ENCODE data around the gene ERGIC1.
"Not testable (repeated sequence)": the region's sequence is repeated elsewhere in the genome, so short reads cannot be mapped to it uniquely, and the experiment has no call there.

Gene ERGIC1

GRCh38 chr5:172801179-172801671, 32.8 kb upstream of the ERGIC1 start:
- DNase-seq, result no peak

- no peak for DNase-seq
These were observed 31.9 kb upstream of the ERGIC1 start for GRCh38 chr5:172802112-172802511.

- no peak for DNase-seq
These were observed 31.4 kb upstream of the ERGIC1 start for GRCh38 chr5:172802567-172803176.

GRCh38 chr5:172805018-172805683, 28.9 kb upstream of the ERGIC1 start:
- no peak for DNase-seq

GRCh38 chr5:172805736-172806255, 28.3 kb upstream of the ERGIC1 start:
- no peak for DNase-seq

GRCh38 chr5:172806897-172807672, 27.0 kb upstream of the ERGIC1 start:
- DNase-seq, result no peak

- DNase-seq, result no peak
These were observed 26.2 kb upstream of the ERGIC1 start for GRCh38 chr5:172807766-172808311.

- no peak for DNase-seq
These were observed 24.3 kb upstream of the ERGIC1 start for GRCh38 chr5:172809774-172810173.

GRCh38 chr5:172810996-172811395, 23.1 kb upstream of the ERGIC1 start:
- not testable (repeated sequence) for DNase-seq

- no peak for DNase-seq
These were observed 18.4 kb upstream of the ERGIC1 start for GRCh38 chr5:172815631-172816030.

- no peak for DNase-seq
These were observed 17.0 kb upstream of the ERGIC1 start for GRCh38 chr5:172816925-172817562.

- no peak for DNase-seq
These were observed 16.4 kb upstream of the ERGIC1 start for GRCh38 chr5:172817664-172818063.

- DNase-seq, result no peak
These were observed 16.0 kb upstream of the ERGIC1 start for GRCh38 chr5:172818081-172818480.

GRCh38 chr5:172819569-172819968, 14.5 kb upstream of the ERGIC1 start:
- DNase-seq, result no peak

GRCh38 chr5:172820046-172820767, 13.8 kb upstream of the ERGIC1 start:
- DNase-seq, result no peak

- no peak for DNase-seq
These were observed 12.6 kb upstream of the ERGIC1 start for GRCh38 chr5:172821340-172821985.

- no peak for DNase-seq
These were observed 10.2 kb upstream of the ERGIC1 start for GRCh38 chr5:172823840-172824362.

GRCh38 chr5:172825610-172826204, 8.3 kb upstream of the ERGIC1 start:
- DNase-seq, result no peak

- no peak for DNase-seq
These were observed 6.2 kb upstream of the ERGIC1 start for GRCh38 chr5:172827841-172828240.

GRCh38 chr5:172828911-172829431, 5.1 kb upstream of the ERGIC1 start:
- no peak for DNase-seq

Measured in cerebellar nuclear complex (tissue), 1 donor.